Body of pancreas (tissue), 4 donors: ENCODE results near the gene FJX1.

Experiments
- POLR2A ChIP-seq, 3 donors: fragments of 450-650 bp; IDR thresholded peaks; one replicate each; pipeline ENCODE4 v1.6.1; 2016; ENCODE audit warnings: antibody characterized with exemption in 3 of 3, mild to moderate bottlenecking in 2 of 3
- TF ChIP-seq, protein P1 (sequence below), 7 experiments: fragments of 450-650 bp in 4 of 7; fragments of 200-600 bp in 3 of 7; sonication (generic) in 3 of 7; IDR thresholded peaks; one replicate each; pipeline ENCODE4 v1.5.1; 2016 to 2019; ENCODE audit warnings: antibody characterized with exemption in 7 of 7

DNA sequence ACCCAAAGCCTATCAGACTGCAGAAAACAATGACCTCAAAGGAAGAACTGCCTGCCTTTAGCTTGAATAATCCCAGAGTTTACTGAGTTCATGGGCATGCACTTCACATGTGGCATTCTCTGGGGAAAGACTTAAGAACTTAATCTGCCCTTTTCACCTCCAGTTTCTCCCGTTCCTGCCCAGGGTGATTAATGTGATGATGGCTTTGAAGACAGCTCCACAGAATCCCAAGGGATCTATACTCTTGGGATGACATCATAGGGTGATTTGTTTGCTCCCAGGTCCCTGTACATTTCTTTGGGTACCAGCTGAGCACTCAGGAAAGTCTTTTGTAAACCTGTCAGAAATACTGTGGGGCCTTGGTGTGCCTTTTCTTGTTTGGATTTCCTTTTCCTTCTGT, 14.0 kb downstream of the FJX1 start:
- TF ChIP-seq, protein P1, sequence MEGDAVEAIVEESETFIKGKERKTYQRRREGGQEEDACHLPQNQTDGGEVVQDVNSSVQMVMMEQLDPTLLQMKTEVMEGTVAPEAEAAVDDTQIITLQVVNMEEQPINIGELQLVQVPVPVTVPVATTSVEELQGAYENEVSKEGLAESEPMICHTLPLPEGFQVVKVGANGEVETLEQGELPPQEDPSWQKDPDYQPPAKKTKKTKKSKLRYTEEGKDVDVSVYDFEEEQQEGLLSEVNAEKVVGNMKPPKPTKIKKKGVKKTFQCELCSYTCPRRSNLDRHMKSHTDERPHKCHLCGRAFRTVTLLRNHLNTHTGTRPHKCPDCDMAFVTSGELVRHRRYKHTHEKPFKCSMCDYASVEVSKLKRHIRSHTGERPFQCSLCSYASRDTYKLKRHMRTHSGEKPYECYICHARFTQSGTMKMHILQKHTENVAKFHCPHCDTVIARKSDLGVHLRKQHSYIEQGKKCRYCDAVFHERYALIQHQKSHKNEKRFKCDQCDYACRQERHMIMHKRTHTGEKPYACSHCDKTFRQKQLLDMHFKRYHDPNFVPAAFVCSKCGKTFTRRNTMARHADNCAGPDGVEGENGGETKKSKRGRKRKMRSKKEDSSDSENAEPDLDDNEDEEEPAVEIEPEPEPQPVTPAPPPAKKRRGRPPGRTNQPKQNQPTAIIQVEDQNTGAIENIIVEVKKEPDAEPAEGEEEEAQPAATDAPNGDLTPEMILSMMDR (IDR thresholded peaks at IDR 0.05): no peak
- no peak for TF ChIP-seq POLR2A (IDR thresholded peaks at IDR 0.05)
